Thymus (tissue), 11 donors: Measurements from ENCODE around the gene AHR. TPM values are rescaled to one million over a fixed set of nuclear protein-coding genes. Genes with fewer than 3 reads are reported as not detected.
"Not testable (repeated sequence)": the region's sequence is repeated elsewhere in the genome, so short reads cannot be mapped to it uniquely, and the experiment has no call there.

Experiments
- DNase-seq, 9 donors: peaks; one replicate each; pipeline ENCODE4 v3.0.0-alpha.2; 2013; ENCODE audit warnings: low spot score in 9 of 9, low read depth in 6 of 9, missing footprints in 1 of 9
- H3K27ac ChIP-seq, 2 donors: one replicate each; pipeline ENCODE4 v1.5.1; 2013; ENCODE audit warnings: control low read depth in 1 of 2, low read depth in 1 of 2, low read length in 1 of 2, mild to moderate bottlenecking in 1 of 2, moderate library complexity in 1 of 2
- H3K27me3 ChIP-seq, 2 donors: one replicate each; pipeline ENCODE4 v1.5.1; 2013; ENCODE audit warnings: low read length in 1 of 2; ENCODE audit not compliant: control insufficient read depth in 2 of 2, insufficient read depth in 1 of 2
- H3K36me3 ChIP-seq, 2 donors: one replicate each; pipeline ENCODE4 v1.5.1; 2013; ENCODE audit warnings: low read length in 1 of 2, mild to moderate bottlenecking in 1 of 2, moderate library complexity in 1 of 2; ENCODE audit not compliant: control insufficient read depth in 2 of 2, insufficient read depth in 2 of 2
- H3K4me1 ChIP-seq, 2 donors: one replicate each; pipeline ENCODE4 v1.5.1; 2013; ENCODE audit warnings: low read length in 2 of 2; ENCODE audit not compliant: control insufficient read depth in 2 of 2, insufficient read depth in 2 of 2
- H3K4me3 ChIP-seq, 2 donors: one replicate each; pipeline ENCODE4 v1.5.1; 2013; ENCODE audit warnings: low read length in 2 of 2, control low read depth in 1 of 2, mild to moderate bottlenecking in 1 of 2
- H3K9me3 ChIP-seq, 2 donors: one replicate each; pipeline ENCODE4 v1.5.1; 2013; ENCODE audit warnings: low read length in 1 of 2, mild to moderate bottlenecking in 1 of 2; ENCODE audit not compliant: control insufficient read depth in 2 of 2, insufficient read depth in 1 of 2
- WGBS: extraction: QIAGEN DNeasy Blood & Tissue Kit; methylation state at CpG from one replicate; pipeline ENCODE4 v1.1.7; 2013; 5-methylcytosine and 5-hydroxymethylcytosine counted together
- polyA plus RNA-seq: library from polyadenylated mRNA; stranded (reverse); fragments of 200-250 nt; gene quantifications from one replicate; pipeline ENCODE4 v1.2.3, GENCODE V29; 2013
- total RNA-seq: library from RNA; stranded (reverse); fragments of 120-200 nt; gene quantifications from one replicate; pipeline ENCODE4 v1.2.4, GENCODE V29; 2013
- donor health status: healthy.

AHR gene
- total and polyA plus RNA-seq, 2 donors, result 16.8 to 41.7 TPM

GRCh38 chr7:17342756-17343155 is 44.3 kb downstream of the AHR start:
- no peaks in the 10 kb centered on the region for H3K9me3 ChIP-seq
- H3K36me3 ChIP-seq, result peaks cover 3 to 11% of the 10 kb centered on the region in 2 donors
- no peaks in the 10 kb centered on the region for H3K27me3 ChIP-seq
- no peak overlapping the region for H3K27ac ChIP-seq
- no peaks in the 10 kb centered on the region for H3K4me1 ChIP-seq
- WGBS, result 94% methylated on average over 2 of the region's 2 CpGs
- DNase-seq, result no peak
- no peak overlapping the region for H3K4me3 ChIP-seq

GRCh38 chr7:17347401-17347800 is 48.9 kb downstream of the AHR start:
- Histone ChIP-seq H3K4me1 (no peaks in the 10 kb centered on the region), H3K27ac (no peak overlapping the region), H3K4me3 (no peak overlapping the region), H3K36me3 (peaks cover 0 to 3% of the 10 kb centered on the region in 2 donors), H3K27me3 (no peaks in the 10 kb centered on the region), H3K9me3 (no peaks in the 10 kb centered on the region)
- DNase-seq, result no peak

DNA sequence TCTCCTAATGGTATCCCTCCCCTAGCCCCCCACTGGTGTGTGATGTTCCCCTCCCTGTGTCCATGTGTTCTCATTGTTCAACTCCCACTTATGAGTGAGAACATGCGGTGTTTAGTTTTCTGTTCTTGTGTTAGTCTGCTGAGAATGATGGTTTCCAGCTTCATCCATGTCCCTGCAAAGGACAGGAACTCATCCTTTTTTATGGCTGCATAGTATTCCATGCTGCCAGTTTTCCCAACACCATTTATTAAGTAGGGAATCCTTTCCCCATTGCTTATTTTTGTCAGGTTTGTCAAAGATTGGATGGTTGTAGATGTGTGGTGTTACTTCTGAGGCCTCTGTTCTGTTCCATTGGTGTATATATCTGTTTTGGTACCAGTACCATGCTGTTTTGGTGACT is 50.5 kb downstream of the AHR start:
- not testable (repeated sequence) for H3K27me3 ChIP-seq, DNase-seq, H3K4me1 ChIP-seq, H3K4me3 ChIP-seq, H3K36me3 ChIP-seq, H3K9me3 ChIP-seq, H3K27ac ChIP-seq
- 80% methylated on average over 1 of the region's 1 CpG for whole genome bisulfite sequencing

DNA sequence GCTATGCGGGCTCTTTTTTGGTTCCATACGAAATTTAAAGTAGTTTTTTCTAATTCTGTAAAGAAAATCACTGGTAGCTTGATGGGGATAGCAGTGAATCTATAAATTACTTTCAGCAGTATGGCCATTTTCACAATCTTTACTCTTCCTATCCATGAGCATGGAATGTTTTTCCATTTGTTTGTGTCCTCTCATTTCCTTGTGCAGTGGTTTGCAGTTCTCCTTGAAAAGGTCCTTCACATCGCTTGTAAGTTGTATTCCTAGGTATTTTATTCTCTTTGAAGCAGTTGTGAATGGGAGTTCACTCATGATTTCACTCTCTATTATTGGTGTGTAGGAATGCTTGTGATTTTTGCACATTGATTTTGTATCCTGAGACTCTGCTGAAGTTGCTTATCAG is 51.9 kb downstream of the AHR start:
- not testable (repeated sequence) for H3K4me1 ChIP-seq, H3K27ac ChIP-seq, H3K9me3 ChIP-seq, DNase-seq, H3K27me3 ChIP-seq, H3K4me3 ChIP-seq, H3K36me3 ChIP-seq
- 80% methylated on average over 3 of the region's 3 CpGs for WGBS

DNA sequence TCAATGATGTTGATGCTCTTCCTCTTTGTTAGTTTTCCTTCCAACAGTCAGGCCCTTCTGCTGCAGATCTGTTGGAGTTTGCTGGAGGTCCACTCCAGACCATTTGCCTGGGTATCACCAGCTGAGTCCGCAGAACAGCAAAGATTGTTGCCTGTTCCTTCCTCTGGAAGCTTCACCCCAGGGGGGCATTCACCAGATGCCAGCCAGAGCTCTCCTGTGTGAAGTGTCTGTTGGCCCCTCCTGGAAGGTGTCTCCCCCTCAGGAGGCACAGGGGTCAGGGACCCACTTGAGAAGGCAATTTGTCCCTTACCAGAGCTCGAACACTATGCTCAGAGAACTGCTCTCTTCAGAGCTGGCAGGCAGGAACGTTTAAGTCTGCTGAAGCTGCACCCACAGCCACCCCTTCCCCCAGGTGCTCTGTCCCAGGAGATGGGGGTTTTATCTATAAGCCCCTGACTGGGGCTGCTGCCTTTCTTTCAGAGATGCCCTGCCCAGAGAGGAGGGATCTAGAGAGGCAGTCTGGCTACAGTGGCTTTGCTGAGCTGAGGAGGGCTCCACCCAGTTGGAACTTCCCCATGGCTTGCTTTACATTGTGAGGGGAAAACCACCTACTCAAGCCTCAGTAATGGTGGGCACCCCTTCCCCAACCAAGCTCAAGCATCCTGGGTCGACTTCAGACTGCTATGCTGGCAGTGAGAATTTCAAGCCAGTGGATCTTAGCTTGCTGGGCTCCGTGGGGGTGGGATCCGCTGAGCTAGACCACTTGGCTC is 55.4 kb downstream of the AHR start:
- not testable (repeated sequence) for H3K27me3 ChIP-seq, H3K36me3 ChIP-seq, H3K9me3 ChIP-seq, DNase-seq, H3K4me1 ChIP-seq, H3K27ac ChIP-seq, H3K4me3 ChIP-seq
- WGBS, result 89% methylated on average over 6 of the region's 6 CpGs

DNA sequence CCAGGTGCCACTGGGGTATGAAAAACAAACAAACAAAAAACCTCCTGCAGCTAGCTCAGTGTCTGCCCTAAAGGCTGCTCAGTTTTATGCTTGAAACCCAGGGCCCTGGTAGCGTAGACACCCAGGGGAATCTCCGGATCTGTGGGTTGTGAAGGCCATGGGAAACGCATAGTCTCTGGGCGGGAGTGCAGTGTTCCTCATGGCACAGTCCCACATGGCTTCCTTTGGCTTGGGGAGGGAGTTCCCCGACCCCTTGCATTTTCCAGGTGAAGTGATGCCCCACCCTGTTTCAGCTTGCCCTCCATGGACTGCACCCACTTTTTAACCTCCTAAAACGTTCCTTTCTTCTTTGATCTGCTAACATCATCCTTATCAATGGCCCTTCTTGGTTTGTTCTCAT is 56.0 kb downstream of the AHR start:
- 93% methylated on average over 6 of the region's 6 CpGs for whole genome bisulfite sequencing
- DNase-seq, result no peak
- H3K4me3 ChIP-seq, result no peak overlapping the region
- no peaks in the 10 kb centered on the region for H3K9me3 ChIP-seq
- H3K4me1 ChIP-seq, result no peaks in the 10 kb centered on the region
- no peak overlapping the region for H3K27ac ChIP-seq
- H3K36me3 ChIP-seq, result no peaks in the 10 kb centered on the region
- H3K27me3 ChIP-seq, result no peaks in the 10 kb centered on the region

DNA sequence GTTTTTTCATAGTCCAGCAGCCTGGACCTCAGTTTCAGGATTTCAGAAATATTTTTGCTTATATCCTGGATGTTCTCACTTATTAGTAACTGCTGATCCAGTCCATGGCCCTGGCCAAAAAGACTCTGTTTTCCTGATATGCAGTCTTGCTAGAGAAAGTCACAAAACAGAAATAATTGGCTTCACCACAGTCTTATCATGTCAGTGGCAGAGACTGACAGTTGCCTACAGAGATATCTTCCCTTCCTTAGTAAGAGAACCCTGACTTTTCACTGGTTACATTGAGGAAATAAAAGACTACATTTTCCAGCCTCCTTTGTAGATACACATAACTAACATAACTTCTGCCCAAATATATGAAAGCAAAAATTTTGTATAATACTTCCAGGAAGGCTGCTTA is 56.6 kb downstream of the AHR start:
- H3K4me1 ChIP-seq, result no peaks in the 10 kb centered on the region
- H3K4me3 ChIP-seq, result no peak overlapping the region
- no peaks in the 10 kb centered on the region for H3K36me3 ChIP-seq
- H3K27ac ChIP-seq, result no peak overlapping the region
- no peaks in the 10 kb centered on the region for H3K27me3 ChIP-seq
- DNase-seq, result no peak
- H3K9me3 ChIP-seq, result no peaks in the 10 kb centered on the region

DNA sequence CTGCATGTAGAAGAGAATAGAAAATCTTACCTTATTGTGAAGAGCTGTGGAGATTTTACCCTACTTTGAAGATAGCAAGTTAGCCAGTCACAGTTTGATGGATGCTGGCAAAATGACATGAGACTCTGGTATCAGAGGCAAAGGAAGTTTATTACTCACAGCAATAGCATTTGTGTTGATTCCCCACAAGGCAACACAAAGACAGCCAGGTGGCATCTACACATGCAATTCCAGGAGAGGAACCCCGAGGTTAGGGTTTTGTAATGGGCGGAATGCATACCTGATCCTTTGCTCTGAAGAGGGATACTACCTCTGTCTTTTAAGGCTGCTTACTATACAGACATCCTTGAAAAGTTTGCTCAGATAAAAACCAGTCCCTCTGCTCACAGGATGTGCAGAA is 59.5 kb downstream of the AHR start:
- no peaks in the 10 kb centered on the region for H3K4me1 ChIP-seq
- no peak for DNase-seq
- peaks cover 0 to 2% of the 10 kb centered on the region in 2 donors for H3K9me3 ChIP-seq
- no peak overlapping the region for H3K27ac ChIP-seq
- H3K27me3 ChIP-seq, result no peaks in the 10 kb centered on the region
- H3K36me3 ChIP-seq, result no peaks in the 10 kb centered on the region
- 100% methylated on average over 2 of the region's 2 CpGs for WGBS
- H3K4me3 ChIP-seq, result no peak overlapping the region

DNA sequence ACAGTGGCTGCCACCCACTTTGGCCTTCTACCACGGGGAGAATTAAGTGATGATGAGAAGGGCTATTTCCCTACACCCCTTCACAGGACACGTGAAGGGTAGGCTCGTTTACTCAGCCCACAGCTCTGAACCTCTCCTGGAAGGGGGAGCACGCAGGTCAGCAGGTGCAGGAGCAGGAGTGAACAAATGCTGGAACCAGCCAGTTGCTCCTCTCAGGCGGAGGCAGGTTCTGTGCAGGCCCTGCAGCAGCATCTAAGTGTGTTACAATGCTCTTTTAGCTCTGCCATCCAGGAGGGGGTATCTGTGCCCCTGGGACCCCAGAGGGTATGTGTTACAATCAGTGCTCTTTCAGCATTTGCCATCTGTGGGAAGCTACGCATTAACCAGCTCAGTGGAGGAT is 61.2 kb downstream of the AHR start:
- no peak for DNase-seq
- Histone ChIP-seq H3K36me3 (no peaks in the 10 kb centered on the region), H3K4me3 (no peak overlapping the region), H3K27ac (no peak overlapping the region), H3K9me3 (peaks cover 0 to 2% of the 10 kb centered on the region in 2 donors), H3K27me3 (no peaks in the 10 kb centered on the region), H3K4me1 (no peaks in the 10 kb centered on the region)
- WGBS, result 97% methylated on average over 6 of the region's 6 CpGs
